Measurements from ENCODE around the gene R3HCC1L. TPM values are rescaled to one million over a fixed set of nuclear protein-coding genes. Genes with fewer than 3 reads are reported as not detected.

R3HCC1L gene
- total RNA-seq, 4 donors from 2014 or later = 9.0 to 11.6 (median 9.9) TPM

DNA sequence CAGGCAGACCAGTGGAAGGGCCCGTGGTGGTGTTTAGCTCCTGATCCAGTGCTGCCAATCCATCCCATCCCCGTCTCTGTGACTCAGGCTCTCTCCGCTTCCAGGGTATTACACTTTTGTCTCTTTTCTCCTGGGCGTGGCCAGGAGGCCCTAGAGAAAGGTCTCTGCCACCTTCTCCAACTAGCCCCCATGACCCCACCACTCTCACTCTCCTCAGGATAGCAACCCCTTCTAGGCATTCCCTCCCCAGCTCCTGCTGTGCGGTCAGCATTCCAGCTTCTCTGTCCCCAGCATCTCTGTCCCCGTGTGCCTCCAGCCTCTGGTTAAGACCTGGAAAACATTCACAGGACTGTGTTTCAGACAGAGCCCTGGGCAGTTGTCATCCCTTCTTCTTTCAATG is 36.2 kb upstream of the R3HCC1L start:
- Histone ChIP-seq H3K27ac (replicated peaks in 1 of 4) (no peak overlapping the region), H3K4me1 (no peaks in the 10 kb centered on the region), H3K9me3 (no peaks in the 10 kb centered on the region), H3K4me3 (no peak overlapping the region), H3K27me3 (peaks cover 0 to 10% (median 0%) of the 10 kb centered on the region in 4 donors), H3K36me3 (no peaks in the 10 kb centered on the region)
- intact Hi-C loops (cut with DNase I) = no loop called here
- DNase-seq (ENCODE audit: extremely low spot score) = no peak
- TF ChIP-seq, protein P1, sequence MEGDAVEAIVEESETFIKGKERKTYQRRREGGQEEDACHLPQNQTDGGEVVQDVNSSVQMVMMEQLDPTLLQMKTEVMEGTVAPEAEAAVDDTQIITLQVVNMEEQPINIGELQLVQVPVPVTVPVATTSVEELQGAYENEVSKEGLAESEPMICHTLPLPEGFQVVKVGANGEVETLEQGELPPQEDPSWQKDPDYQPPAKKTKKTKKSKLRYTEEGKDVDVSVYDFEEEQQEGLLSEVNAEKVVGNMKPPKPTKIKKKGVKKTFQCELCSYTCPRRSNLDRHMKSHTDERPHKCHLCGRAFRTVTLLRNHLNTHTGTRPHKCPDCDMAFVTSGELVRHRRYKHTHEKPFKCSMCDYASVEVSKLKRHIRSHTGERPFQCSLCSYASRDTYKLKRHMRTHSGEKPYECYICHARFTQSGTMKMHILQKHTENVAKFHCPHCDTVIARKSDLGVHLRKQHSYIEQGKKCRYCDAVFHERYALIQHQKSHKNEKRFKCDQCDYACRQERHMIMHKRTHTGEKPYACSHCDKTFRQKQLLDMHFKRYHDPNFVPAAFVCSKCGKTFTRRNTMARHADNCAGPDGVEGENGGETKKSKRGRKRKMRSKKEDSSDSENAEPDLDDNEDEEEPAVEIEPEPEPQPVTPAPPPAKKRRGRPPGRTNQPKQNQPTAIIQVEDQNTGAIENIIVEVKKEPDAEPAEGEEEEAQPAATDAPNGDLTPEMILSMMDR (IDR thresholded peaks at IDR 0.05) = no peak
- TF ChIP-seq POLR2AphosphoS5 (IDR thresholded peaks at IDR 0.05) = no peak
- no peak for TF ChIP-seq EP300 (IDR thresholded peaks at IDR 0.05)
- no peak for TF ChIP-seq POLR2A (IDR thresholded peaks at IDR 0.05; ENCODE audit: low read depth)
- WGBS = 66% methylated on average over 6 of the region's 6 CpGs

DNA sequence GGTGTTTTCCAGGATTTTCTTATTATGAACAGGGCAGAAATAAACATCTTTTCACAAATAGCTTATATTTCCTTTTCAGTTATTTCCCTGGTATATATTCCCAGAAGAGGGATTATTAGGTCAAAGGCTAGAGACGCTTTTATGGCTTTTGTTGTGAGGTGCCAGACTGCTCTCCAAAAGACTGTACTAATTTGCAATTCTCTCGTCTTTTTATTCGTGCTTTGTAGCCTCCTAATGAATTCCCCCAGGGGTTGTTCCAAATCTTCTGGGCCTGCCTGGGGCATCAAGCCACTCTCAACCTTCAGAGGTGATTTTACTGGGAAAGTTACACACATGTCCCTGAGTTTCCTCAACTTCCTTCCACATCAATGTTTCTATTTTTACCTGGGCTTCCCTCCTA is 34.0 kb upstream of the R3HCC1L start:
- intact Hi-C loops (cut with DNase I) = no loop called here
- peak; percentile 64 for DNase-seq (ENCODE audit: extremely low spot score)
- WGBS = 56% methylated on average over 3 of the region's 3 CpGs

DNA sequence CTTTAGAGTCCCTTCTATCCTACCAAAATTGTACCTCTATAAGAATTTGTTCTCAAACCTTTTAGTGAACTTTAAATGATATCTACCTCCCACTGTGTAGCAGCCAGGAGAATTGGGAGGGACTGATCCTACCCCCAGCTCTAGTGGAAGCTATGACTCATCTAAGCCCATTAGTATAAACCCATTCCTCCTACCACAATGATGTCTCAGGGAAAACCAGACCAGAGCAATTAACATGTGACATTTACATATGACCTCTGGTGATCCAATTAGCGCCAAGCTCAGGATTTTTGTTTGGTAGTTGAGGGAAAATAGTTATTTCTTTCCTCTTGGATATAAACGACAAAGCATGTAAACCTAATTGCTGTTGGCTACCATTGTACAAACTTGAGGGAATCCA is 33.1 kb upstream of the R3HCC1L start:
- intact Hi-C loops (cut with DNase I) = no loop called here
- Histone ChIP-seq H3K27ac (replicated peaks in 1 of 4) (no peak overlapping the region), H3K36me3 (no peaks in the 10 kb centered on the region), H3K27me3 (no peaks in the 10 kb centered on the region), H3K9me3 (no peaks in the 10 kb centered on the region), H3K4me3 (no peak overlapping the region), H3K4me1 (no peaks in the 10 kb centered on the region)
- TF ChIP-seq POLR2A (IDR thresholded peaks at IDR 0.05; ENCODE audit: low read depth) (no peak), POLR2AphosphoS5 (IDR thresholded peaks at IDR 0.05) (no peak), EP300 (IDR thresholded peaks at IDR 0.05) (no peak)
- TF ChIP-seq, protein P1 (IDR thresholded peaks at IDR 0.05) = no peak
- WGBS = 79% methylated on average over 2 of the region's 2 CpGs
- DNase-seq (ENCODE audit: extremely low spot score) = peak; percentile 60

More for the DNA sequence above, 34.0 kb upstream of the R3HCC1L start:
- Histone ChIP-seq H3K9me3 (no peaks in the 10 kb centered on the region), H3K36me3 (no peaks in the 10 kb centered on the region), H3K4me3 (no peak overlapping the region), H3K27me3 (no peaks in the 10 kb centered on the region), H3K4me1 (no peaks in the 10 kb centered on the region), H3K27ac (replicated peaks in 1 of 4) (no peak overlapping the region)
- TF ChIP-seq POLR2A (IDR thresholded peaks at IDR 0.05; ENCODE audit: low read depth) = no peak
- TF ChIP-seq POLR2AphosphoS5 (IDR thresholded peaks at IDR 0.05) = no peak
- TF ChIP-seq, protein P1 (IDR thresholded peaks at IDR 0.05) = no peak
- no peak for TF ChIP-seq EP300 (IDR thresholded peaks at IDR 0.05)

DNA sequence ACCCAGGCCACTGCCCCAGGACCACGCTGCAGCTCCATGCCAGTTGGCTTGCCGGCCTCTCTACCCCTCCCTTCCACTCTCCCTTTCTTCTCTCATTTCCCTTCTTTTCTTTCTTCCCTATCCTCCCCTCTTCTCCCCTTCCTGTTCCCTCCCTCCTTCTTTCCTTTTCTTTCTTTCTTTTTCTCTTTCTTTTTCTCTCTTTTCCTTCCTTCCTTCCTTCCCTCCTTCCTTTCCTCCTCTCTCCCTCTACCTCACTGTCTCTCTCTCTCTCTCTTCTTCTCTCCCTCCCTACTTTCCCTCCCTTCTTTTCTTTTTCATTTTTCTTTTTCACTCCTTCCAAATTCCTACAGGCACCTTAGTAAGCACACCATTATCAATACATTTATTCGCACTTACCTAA is 30.3 kb upstream of the R3HCC1L start:
- no peaks in the 10 kb centered on the region for H3K4me1 ChIP-seq
- DNase-seq (ENCODE audit: extremely low spot score) = peak; percentile 68
- no peak overlapping the region for H3K27ac ChIP-seq (replicated peaks in 1 of 4)
- intact Hi-C loops (cut with DNase I) = no loop called here
- H3K27me3 ChIP-seq = no peaks in the 10 kb centered on the region
- no peaks in the 10 kb centered on the region for H3K9me3 ChIP-seq
- H3K4me3 ChIP-seq = no peak overlapping the region
- TF ChIP-seq EP300 (IDR thresholded peaks at IDR 0.05) (no peak), POLR2AphosphoS5 (IDR thresholded peaks at IDR 0.05) (no peak), POLR2A (IDR thresholded peaks at IDR 0.05; ENCODE audit: low read depth) (no peak)
- TF ChIP-seq, protein P1 (IDR thresholded peaks at IDR 0.05) = no peak
- 78% methylated on average over 3 of the region's 3 CpGs for WGBS
- H3K36me3 ChIP-seq = no peaks in the 10 kb centered on the region

DNA sequence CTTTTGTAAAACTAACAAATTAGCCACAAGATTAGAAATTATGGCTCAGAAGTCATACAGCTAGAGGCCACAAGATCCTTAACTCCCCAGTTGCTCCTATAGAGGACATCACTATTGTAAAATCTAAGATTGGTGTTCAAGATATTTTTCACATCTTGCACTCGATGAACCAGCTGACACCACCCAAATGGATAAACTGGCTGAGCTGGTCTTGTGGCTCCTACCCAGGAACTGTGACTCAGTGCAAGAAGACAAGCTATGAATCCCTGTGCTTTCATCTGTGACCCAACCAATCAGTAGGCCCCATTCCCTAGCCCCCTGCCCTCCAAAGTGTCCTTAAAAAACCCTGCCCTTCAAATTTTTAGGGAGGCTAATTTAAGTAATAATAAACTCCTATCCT is 27.9 kb upstream of the R3HCC1L start:
- WGBS = 42% methylated on average over 1 of the region's 1 CpG
- intact Hi-C loops (cut with DNase I) = no loop called here
- peak; percentile 74 for DNase-seq (ENCODE audit: extremely low spot score)
- TF ChIP-seq POLR2AphosphoS5 (IDR thresholded peaks at IDR 0.05) (no peak), POLR2A (IDR thresholded peaks at IDR 0.05; ENCODE audit: low read depth) (no peak), EP300 (IDR thresholded peaks at IDR 0.05) (no peak)
- TF ChIP-seq, protein P1 (IDR thresholded peaks at IDR 0.05) = no peak
- peaks cover 0 to 20% (median 0%) of the 10 kb centered on the region in 4 donors for H3K27me3 ChIP-seq
- H3K4me3 ChIP-seq = no peak overlapping the region
- no peaks in the 10 kb centered on the region for H3K9me3 ChIP-seq
- H3K36me3 ChIP-seq = no peaks in the 10 kb centered on the region
- no peaks in the 10 kb centered on the region for H3K4me1 ChIP-seq
- no peak overlapping the region for H3K27ac ChIP-seq (replicated peaks in 1 of 4)
